Naive B cell (primary cell): Measurements from ENCODE around the gene UBAP2. TPM values are rescaled to one million over a fixed set of nuclear protein-coding genes. Genes with fewer than 3 reads are reported as not detected.
A peak's percentile ranks its signal among the peaks of the same experiment; 100 is the strongest.

Experiments used
- ATAC-seq, 2 donors: fragments of 150-1000 bp; cut with Tn5 transposase; 2 replicates each; pipeline ENCODE4 v1.10.0; 2021; ENCODE audit warnings: low read depth in 2 of 2, mild to moderate bottlenecking in 2 of 2, moderate library complexity in 2 of 2
- DNase-seq: peaks from one replicate; pipeline ENCODE4 v3.0.0; 2022
- H3K27ac Mint-ChIP-seq, 6 donors: one replicate each; pipeline ENCODE4 v1.8.0; 2020 to 2022; ENCODE audit warnings: mild to moderate bottlenecking in 6 of 6, mixed read lengths in 6 of 6, moderate library complexity in 5 of 6, inconsistent platforms in 2 of 6
- H3K27me3 Mint-ChIP-seq, 3 donors: one replicate each; pipeline ENCODE4 v1.8.0; 2021 to 2022; ENCODE audit warnings: mixed read lengths in 3 of 3, mild to moderate bottlenecking in 1 of 3
- H3K36me3 Mint-ChIP-seq, 2 donors: one replicate each; pipeline ENCODE4 v1.8.0; 2020 to 2022; ENCODE audit warnings: mixed read lengths in 2 of 2, inconsistent platforms in 1 of 2, mild to moderate bottlenecking in 1 of 2
- H3K4me1 Mint-ChIP-seq, 3 donors: one replicate each; pipeline ENCODE4 v1.8.0; 2020 to 2022; ENCODE audit warnings: mixed read lengths in 3 of 3, inconsistent platforms in 1 of 3, mild to moderate bottlenecking in 1 of 3, moderate library complexity in 1 of 3
- H3K4me3 Mint-ChIP-seq, 8 donors: one replicate each; pipeline ENCODE4 v1.8.0; 2020 to 2022; ENCODE audit warnings: mild to moderate bottlenecking in 8 of 8, mixed read lengths in 8 of 8, moderate library complexity in 8 of 8, inconsistent platforms in 2 of 8
- H3K9me3 Mint-ChIP-seq, 7 donors: one replicate each; pipeline ENCODE4 v1.8.0; 2020 to 2022; ENCODE audit warnings: mixed read lengths in 7 of 7, mild to moderate bottlenecking in 5 of 7, inconsistent platforms in 2 of 7, moderate library complexity in 1 of 7
- polyA plus RNA-seq, 6 donors: library from polyadenylated mRNA; unstranded; fragments of 300-500 nt; fragmentation: Illumina TruSeq; gene quantifications; one replicate each; pipeline ENCODE4 v1.2.3, GENCODE V29; 2021; ENCODE audit warnings: low read depth in 6 of 6

UBAP2 gene
- polyA plus RNA-seq, 6 donors from 2014 or later: 4.1 to 11.5 (median 7.7) TPM

DNA sequence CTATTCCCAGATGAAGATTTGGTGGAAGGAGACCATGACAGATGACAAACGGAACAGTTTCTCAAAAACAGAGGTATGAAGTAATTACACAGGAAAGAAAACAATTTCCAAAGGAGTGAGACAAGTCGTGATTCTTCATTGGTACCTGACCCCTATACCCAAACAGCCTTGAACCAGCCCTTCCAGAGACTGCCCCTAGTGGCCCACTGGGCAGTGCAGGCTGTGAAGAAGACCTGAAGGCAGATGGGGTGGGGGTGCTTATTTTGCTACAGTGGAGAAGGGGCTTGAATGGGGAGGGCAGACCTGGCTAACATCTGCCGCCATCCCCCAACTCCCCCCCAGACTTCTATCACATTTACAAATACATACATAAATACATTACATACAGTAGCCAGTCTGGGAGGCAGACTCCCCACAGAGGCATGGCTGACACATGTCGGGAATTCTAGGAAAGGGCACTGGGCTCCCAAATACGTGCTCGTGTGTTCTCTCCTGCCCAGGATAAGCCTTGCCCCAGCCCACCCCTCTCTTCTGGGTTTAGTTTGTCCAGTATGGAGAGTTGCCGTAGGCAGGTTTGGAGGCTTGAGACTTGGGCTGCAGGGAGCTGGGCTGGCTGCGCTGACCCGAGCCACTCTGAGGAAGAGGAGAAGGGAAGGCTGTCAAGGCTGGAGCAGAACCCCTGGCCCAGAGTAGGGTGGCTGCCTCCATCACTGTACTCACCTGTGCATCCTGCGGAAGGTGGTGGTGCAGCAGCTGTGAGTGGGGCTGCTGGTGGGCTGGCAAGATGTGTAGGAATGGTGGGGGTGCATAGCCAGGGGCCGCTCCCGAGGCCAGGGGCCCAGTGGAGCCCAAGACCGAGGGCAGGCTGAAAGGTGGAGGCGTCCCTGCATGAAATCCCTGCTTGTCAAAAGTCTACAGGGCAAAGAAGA, 126.5 kb downstream of the UBAP2 start:
- no peak for DNase-seq
- ATAC-seq: peak; percentile 47 to 56
- Mint-ChIP-seq H3K27me3 (no peaks in the 10 kb centered on the region), H3K9me3 (no peaks in the 10 kb centered on the region), H3K4me1 (no peaks in the 10 kb centered on the region), H3K36me3 (peaks cover 10 to 26% of the 10 kb centered on the region in 2 donors), H3K27ac (peak overlapping the region in 4 of 6 donors; percentile 9 to 86 (median 17)), H3K4me3 (no peak overlapping the region)

DNA sequence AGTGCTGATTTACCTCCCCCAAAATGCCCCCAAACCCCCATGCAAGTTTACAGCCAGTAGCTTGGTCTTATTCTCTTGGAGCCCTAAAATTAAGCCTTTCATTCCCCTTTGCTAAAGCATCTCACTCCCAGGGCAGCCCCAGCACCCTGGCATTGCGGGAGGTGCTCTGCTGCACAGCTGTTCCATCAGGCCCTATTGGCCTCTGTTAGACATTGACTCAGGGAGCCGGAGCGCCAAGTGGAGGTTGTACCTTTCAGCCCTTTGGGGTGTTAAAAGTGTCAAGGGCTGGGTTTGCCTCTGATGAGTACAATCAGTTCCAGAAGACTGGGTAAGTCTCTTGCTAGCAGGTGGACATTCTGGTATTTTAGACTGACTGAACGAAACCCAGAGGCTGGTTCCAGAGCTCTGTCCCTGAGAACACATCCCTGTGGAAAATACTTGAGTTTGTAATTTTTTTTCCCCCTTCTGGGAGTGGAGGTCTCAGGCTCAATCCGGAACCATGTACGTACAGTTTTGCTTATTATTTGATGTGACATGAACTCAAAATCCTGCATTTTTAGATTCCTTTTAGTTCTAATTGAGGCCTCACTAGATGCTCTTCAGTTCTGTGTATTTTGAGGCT, 129.3 kb downstream of the UBAP2 start:
- Mint-ChIP-seq H3K4me3 (no peak overlapping the region), H3K27ac (peak overlapping the region in 3 of 6 donors; percentile 11 to 38 (median 22)), H3K27me3 (no peaks in the 10 kb centered on the region), H3K36me3 (peaks cover 19 to 37% of the 10 kb centered on the region in 2 donors), H3K4me1 (peaks cover 0 to 8% (median 7%) of the 10 kb centered on the region in 3 donors), H3K9me3 (no peaks in the 10 kb centered on the region)
- DNase-seq (no peak), ATAC-seq (no peak)

DNA sequence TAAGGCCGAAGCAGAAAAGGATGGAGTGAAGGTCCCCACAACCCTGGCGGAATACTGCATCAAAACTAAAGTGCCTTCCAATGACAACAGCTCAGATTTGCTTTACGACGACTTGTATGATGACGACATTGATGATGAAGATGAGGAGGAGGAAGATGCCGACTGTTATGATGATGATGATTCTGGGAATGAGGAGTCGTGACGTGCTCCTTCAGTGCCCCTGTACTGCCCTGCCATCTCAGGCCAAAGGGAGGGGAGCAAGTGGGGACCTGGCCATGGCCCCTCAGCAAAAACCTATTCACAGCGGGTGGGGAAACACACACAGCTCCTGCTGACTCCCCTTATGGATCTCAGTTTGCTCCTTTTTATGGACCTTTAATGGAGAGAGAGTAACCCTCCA, 131.7 kb downstream of the UBAP2 start:
- Mint-ChIP-seq H3K27me3 (no peaks in the 10 kb centered on the region), H3K27ac (peak overlapping the region in 2 of 6 donors; percentile 26 to 61), H3K4me1 (peaks cover 0 to 8% (median 7%) of the 10 kb centered on the region in 3 donors), H3K9me3 (no peaks in the 10 kb centered on the region), H3K4me3 (no peak overlapping the region), H3K36me3 (peaks cover 22 to 35% of the 10 kb centered on the region in 2 donors)
- no peak for DNase-seq
- ATAC-seq: no peak

DNA sequence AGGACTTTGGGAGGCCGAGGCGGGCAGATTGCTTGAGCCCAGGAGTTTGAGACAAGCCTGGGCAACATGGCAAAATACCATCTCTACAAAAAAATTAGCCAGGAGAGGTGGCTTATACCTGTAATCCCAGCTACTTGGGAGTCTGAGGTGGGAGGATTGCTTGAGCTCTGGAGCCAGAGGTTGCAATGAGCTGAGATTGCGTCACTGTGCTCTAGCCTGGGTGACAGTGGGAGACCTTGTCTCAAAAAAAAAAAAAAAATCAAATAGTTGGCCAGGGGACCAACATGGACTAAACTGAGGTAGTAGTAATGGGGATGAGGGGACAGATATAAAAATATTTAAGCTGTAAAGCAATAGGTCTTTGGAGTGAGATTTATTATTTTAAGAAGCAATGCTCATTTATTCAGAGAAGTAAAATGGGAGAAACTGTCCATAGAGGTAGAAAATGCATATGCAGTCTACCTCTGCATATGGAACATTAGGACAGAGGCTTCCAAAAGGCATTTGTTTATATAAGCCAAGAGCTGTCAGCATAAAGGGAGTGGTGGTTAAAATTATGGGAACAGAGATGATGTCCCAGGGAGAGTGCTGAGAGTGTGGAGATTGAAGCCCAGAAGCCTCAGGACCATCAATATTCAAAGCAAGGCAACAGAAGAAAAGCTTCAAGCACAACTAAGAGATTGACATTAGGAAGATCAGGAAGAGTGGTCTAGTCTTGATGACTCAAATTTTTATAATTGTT, 133.6 kb downstream of the UBAP2 start:
- ATAC-seq (no peak), DNase-seq (no peak)
- no peak overlapping the region for H3K4me3 Mint-ChIP-seq
- H3K36me3 Mint-ChIP-seq: peaks cover 17 to 29% of the 10 kb centered on the region in 2 donors
- H3K27ac Mint-ChIP-seq: peak overlapping the region in 4 of 6 donors; percentile 21 to 82 (median 75)
- H3K4me1 Mint-ChIP-seq: peaks cover 0 to 8% (median 7%) of the 10 kb centered on the region in 3 donors
- H3K9me3 Mint-ChIP-seq: no peaks in the 10 kb centered on the region
- H3K27me3 Mint-ChIP-seq: no peaks in the 10 kb centered on the region

GRCh38 chr9:33913541-33913940, 135.1 kb downstream of the UBAP2 start:
- Mint-ChIP-seq H3K4me1 (peaks cover 0 to 8% (median 7%) of the 10 kb centered on the region in 3 donors), H3K27ac (peak overlapping the region in 1 of 6 donors; percentile 52), H3K36me3 (peaks cover 17 to 29% of the 10 kb centered on the region in 2 donors), H3K9me3 (no peaks in the 10 kb centered on the region), H3K4me3 (no peak overlapping the region), H3K27me3 (no peaks in the 10 kb centered on the region)
- no peak for ATAC-seq
- no peak for DNase-seq

DNA sequence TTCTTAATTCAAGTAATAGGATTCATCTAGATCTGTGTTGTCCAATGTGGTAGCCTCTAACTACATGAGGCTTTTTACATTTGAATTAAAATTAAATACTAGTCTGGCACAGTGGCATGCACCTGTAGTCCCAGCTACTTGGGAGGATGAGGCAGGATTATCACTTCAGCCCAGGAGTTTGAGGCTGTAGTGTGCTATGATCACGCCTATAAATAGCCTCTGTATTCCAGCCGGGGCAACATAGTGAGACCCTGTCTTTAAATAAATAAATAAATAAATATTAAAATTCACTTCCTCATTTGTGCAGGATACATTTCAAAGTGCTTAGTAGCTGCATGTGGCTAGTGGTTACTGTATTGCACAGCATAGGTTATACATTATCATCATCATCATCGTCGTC, 139.9 kb downstream of the UBAP2 start:
- Mint-ChIP-seq H3K4me1 (peaks cover 9 to 16% (median 11%) of the 10 kb centered on the region in 3 donors), H3K4me3 (no peak overlapping the region), H3K36me3 (peaks cover 0 to 12% of the 10 kb centered on the region in 2 donors), H3K27ac (peak overlapping the region in 1 of 6 donors; percentile 37), H3K9me3 (no peaks in the 10 kb centered on the region), H3K27me3 (no peaks in the 10 kb centered on the region)
- ATAC-seq (no peak), DNase-seq (no peak)

DNA sequence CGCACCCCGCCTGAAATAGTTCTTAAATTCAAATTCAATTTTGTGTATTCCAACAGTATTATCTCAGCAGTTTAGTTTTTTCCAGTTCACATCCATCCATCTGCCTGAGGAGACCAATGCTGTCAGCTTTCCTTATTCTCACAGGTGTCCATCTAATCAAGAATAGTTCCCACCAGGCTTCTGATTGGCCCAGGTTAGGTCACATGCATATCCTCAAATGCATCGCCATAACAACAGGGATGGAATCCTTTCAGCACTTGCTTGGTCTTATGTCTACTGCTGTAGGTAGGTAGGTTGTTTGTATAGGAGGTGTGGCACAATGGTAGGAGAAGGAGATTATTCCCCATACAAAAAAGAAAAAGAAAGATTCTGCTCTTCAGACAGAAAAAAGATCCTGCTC, 140.6 kb downstream of the UBAP2 start:
- Mint-ChIP-seq H3K4me1 (peaks cover 9 to 16% (median 11%) of the 10 kb centered on the region in 3 donors), H3K4me3 (no peak overlapping the region), H3K9me3 (no peaks in the 10 kb centered on the region), H3K36me3 (peaks cover 0 to 12% of the 10 kb centered on the region in 2 donors), H3K27ac (peak overlapping the region in 1 of 6 donors; percentile 4), H3K27me3 (no peaks in the 10 kb centered on the region)
- DNase-seq (no peak), ATAC-seq (no peak)

DNA sequence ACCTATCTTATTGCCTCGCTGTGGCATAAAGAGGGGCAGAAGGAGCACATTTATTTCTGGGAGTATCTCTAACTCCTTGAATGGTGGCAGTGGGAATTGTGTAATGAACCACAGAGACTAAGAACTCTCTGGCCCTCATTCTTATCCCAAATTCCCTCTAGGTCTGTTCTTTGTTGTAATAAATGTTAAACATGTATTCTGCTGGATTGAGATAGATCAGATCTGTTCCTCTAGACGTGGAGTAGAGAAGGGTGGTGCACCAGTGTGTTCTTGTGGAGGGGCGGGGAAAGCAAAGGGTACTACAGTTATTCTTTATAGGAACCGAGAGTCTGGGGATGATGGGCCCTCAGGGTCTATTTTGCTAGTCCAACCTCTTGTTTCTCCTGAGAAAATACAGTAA, 141.3 kb downstream of the UBAP2 start:
- Mint-ChIP-seq H3K27me3 (no peaks in the 10 kb centered on the region), H3K36me3 (peaks cover 0 to 9% of the 10 kb centered on the region in 2 donors), H3K4me1 (peaks cover 9 to 16% (median 11%) of the 10 kb centered on the region in 3 donors), H3K4me3 (peak overlapping the region in 1 of 8 donors; percentile 23), H3K9me3 (no peaks in the 10 kb centered on the region), H3K27ac (peak overlapping the region in 2 of 6 donors; percentile 9 to 11)
- no peak for DNase-seq
- no peak for ATAC-seq

DNA sequence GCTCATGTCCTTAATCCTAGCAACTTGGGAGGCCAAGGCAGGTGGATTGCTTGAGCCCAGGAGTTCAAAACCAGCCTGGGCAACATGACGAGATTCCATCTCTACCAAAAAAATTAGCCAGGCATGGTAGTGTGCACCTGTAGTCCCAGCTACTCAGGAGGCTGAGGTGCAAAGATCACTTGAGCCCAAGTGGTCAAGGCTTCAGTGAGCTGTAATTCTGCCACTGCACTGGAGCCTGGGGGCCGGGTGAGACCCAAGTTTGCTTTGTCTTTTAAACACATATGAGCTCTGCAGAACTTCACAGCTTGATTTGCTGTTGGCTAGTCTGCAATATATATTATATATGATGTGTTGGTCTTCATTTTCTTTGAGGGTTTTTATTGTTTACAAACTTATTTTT, 141.9 kb downstream of the UBAP2 start:
- peak overlapping the region in 1 of 6 donors; percentile 34 for H3K27ac Mint-ChIP-seq

GRCh38 chr9:33905137-33905536, 143.6 kb downstream of the UBAP2 start:
- no peaks in the 10 kb centered on the region for H3K9me3 Mint-ChIP-seq
- H3K4me3 Mint-ChIP-seq: no peak overlapping the region
- ATAC-seq (no peak), DNase-seq (no peak)
- H3K36me3 Mint-ChIP-seq: peaks cover 7 to 19% of the 10 kb centered on the region in 2 donors
- no peaks in the 10 kb centered on the region for H3K27me3 Mint-ChIP-seq
- peaks cover 9 to 16% (median 11%) of the 10 kb centered on the region in 3 donors for H3K4me1 Mint-ChIP-seq
- H3K27ac Mint-ChIP-seq: peak overlapping the region in 2 of 6 donors; percentile 34 to 75

More for the DNA sequence above, 141.9 kb downstream of the UBAP2 start:
- Mint-ChIP-seq H3K4me3 (no peak overlapping the region), H3K4me1 (peaks cover 9 to 16% (median 11%) of the 10 kb centered on the region in 3 donors), H3K9me3 (no peaks in the 10 kb centered on the region), H3K36me3 (peaks cover 0 to 9% of the 10 kb centered on the region in 2 donors), H3K27me3 (no peaks in the 10 kb centered on the region)
- DNase-seq: no peak
- no peak for ATAC-seq

- Mint-ChIP-seq H3K9me3 (no peaks in the 10 kb centered on the region), H3K36me3 (peaks cover 7 to 19% of the 10 kb centered on the region in 2 donors)
Measured at GRCh38 chr9:33903157-33903780, 145.4 kb downstream of the UBAP2 start.

DNA sequence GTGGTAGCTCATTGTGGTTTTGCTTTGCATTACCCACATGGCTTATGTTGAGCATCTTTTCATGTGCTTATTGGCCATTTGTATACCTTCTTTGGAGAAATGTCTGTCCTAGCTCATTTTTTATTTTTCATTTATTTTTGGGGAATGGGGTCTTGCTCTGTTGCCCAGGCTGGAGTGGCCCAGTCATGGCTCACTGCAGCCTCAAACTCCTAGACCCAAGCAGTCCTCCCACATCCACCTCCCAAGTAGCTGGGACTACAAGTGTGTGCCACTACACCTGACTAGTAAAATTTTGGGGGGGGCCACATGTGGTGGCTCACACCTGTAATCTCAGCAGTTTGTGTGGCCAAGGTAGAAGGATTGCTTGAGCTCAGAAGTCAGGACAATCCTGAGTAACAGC, 154.4 kb downstream of the UBAP2 start:
- Mint-ChIP-seq H3K27me3 (no peaks in the 10 kb centered on the region), H3K36me3 (peaks cover 0 to 5% of the 10 kb centered on the region in 2 donors), H3K4me3 (no peak overlapping the region), H3K4me1 (peaks cover 3 to 19% (median 10%) of the 10 kb centered on the region in 3 donors), H3K9me3 (no peaks in the 10 kb centered on the region), H3K27ac (no peak overlapping the region)
- no peak for DNase-seq
- ATAC-seq: no peak

More at GRCh38 chr9:33903157-33903780, 145.4 kb downstream of the UBAP2 start:
- Mint-ChIP-seq H3K4me3 (no peak overlapping the region), H3K4me1 (peaks cover 9 to 16% (median 11%) of the 10 kb centered on the region in 3 donors), H3K27ac (no peak overlapping the region), H3K27me3 (no peaks in the 10 kb centered on the region)
- ATAC-seq (no peak), DNase-seq (no peak)
